CD4-positive, alpha-beta memory T cell (primary cell): ENCODE results near the gene LHX2. TPM values are rescaled to one million over a fixed set of nuclear protein-coding genes. Genes with fewer than 3 reads are reported as not detected.

Source experiments
- CTCF ChIA-PET: fragments of 350-600 bp; sonication (Branson Sonifier 250); formaldehyde crosslinking; loops from one replicate; lab custom pipeline; 2021; ENCODE audit warnings: inconsistent platforms; ENCODE audit not compliant: partially characterized antibody; lab: Charles Lee
- POLR2A ChIA-PET: fragments of 350-600 bp; sonication (Branson Sonifier 250); formaldehyde crosslinking; loops from one replicate; lab custom pipeline; 2021; ENCODE audit not compliant: partially characterized antibody; lab: Charles Lee
- DNase-seq, 5 donors: peaks; one replicate each; pipeline versions ENCODE4 v3.0.0 to v3.0.0-alpha.2; 2020 to 2022; ENCODE audit warnings: mixed read lengths in 1 of 5
- H3K27ac ChIP-seq: one replicate; pipeline ENCODE4 v1.7.0; 2013; ENCODE audit warnings: low read depth, low read length
- H3K27me3 ChIP-seq: 2 replicates; pipeline ENCODE4 v1.7.0; 2013; ENCODE audit warnings: mild to moderate bottlenecking, low read length, moderate library complexity; ENCODE audit not compliant: insufficient read depth
- H3K36me3 ChIP-seq: 2 replicates; pipeline ENCODE4 v1.7.0; 2013; ENCODE audit warnings: mild to moderate bottlenecking, low read length, moderate library complexity; ENCODE audit not compliant: insufficient read depth
- H3K4me1 ChIP-seq: 2 replicates; pipeline ENCODE4 v1.7.0; 2013; ENCODE audit warnings: mild to moderate bottlenecking, low read length, moderate library complexity; ENCODE audit not compliant: insufficient read depth
- H3K4me3 ChIP-seq, 2 donors: one replicate each; pipeline ENCODE4 v1.7.0; 2013; ENCODE audit warnings: low read length in 2 of 2, mild to moderate bottlenecking in 1 of 2
- H3K9me3 ChIP-seq, 2 donors: one replicate each; pipeline ENCODE4 v1.7.0; 2013; ENCODE audit warnings: low read length in 2 of 2, control low read depth in 1 of 2; ENCODE audit not compliant: control insufficient read depth in 1 of 2
- H3K27ac Mint-ChIP-seq, 7 donors: one replicate each; pipeline ENCODE4 v1.8.0; 2020 to 2021; ENCODE audit warnings: mixed read lengths in 7 of 7, mild to moderate bottlenecking in 6 of 7, inconsistent platforms in 3 of 7, moderate library complexity in 3 of 7
- H3K27me3 Mint-ChIP-seq, 2 donors: one replicate each; pipeline ENCODE4 v1.8.0; 2020 to 2021; ENCODE audit warnings: mixed read lengths in 2 of 2
- H3K36me3 Mint-ChIP-seq, 2 donors: one replicate each; pipeline ENCODE4 v1.8.0; 2020 to 2021; ENCODE audit warnings: mixed read lengths in 2 of 2, inconsistent platforms in 1 of 2, mild to moderate bottlenecking in 1 of 2
- H3K4me1 Mint-ChIP-seq, 4 donors: one replicate each; pipeline ENCODE4 v1.8.0; 2020 to 2021; ENCODE audit warnings: mixed read lengths in 4 of 4, mild to moderate bottlenecking in 1 of 4
- H3K4me3 Mint-ChIP-seq, 8 donors: one replicate each; pipeline ENCODE4 v1.8.0; 2020 to 2021; ENCODE audit warnings: mixed read lengths in 8 of 8, mild to moderate bottlenecking in 7 of 8, moderate library complexity in 6 of 8, inconsistent platforms in 3 of 8
- H3K9me3 Mint-ChIP-seq, 8 donors: one replicate each; pipeline ENCODE4 v1.8.0; 2020 to 2021; ENCODE audit warnings: mixed read lengths in 8 of 8, mild to moderate bottlenecking in 5 of 8, inconsistent platforms in 3 of 8, moderate library complexity in 1 of 8
- intact Hi-C: fragments of 100-400 bp; cut with micrococcal nuclease; formaldehyde crosslinking; loops from one replicate; pipeline ENCODE4 v1.15.1; 2023
- polyA plus RNA-seq, 2 donors: library from polyadenylated mRNA; unstranded; fragments of 300-500 nt; fragmentation: Illumina TruSeq; gene quantifications; one replicate each; pipeline ENCODE4 v1.2.3, GENCODE V29; 2021
- total RNA-seq, 2 experiments: library from RNA; stranded (reverse); gene quantifications; one replicate each; pipeline ENCODE4 v1.2.3, GENCODE V29; 2021

LHX2 gene
- total and polyA plus RNA-seq, 4 experiments from 2014 or later = not detected

DNA sequence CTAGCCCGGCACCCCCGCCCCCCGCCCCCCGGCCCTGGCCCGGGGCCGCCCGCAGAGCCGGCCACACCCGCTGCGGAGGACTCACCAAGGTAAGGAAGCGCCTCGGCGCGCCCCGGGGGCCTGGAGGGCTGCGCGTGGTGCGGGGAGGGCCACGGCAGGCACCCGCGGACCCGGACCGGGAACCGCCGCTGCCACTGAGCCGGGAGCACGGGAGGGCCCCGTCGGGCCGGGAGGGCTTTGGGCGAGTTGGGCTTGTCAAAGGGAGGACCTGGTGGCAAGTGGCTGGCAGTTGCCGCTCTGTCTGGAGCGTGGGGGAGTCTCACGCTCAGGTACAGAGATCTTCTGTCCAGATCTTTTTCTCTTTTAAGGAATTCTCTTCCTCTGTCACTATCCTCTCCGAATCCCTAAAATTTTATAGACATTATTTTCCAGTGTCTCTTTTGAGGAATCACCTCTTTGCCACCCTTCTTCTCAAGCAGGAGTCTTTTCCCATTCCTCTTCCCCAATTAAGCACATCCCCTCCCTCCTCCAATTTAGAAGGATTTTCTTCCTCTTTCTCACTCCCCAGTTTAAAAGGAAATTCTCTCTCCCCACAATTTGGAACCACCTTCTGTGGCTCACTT lies 11.3 kb upstream of the LHX2 start:
- POLR2A ChIA-PET = no interaction called here
- H3K9me3 Mint-ChIP-seq = peaks cover 0 to 3% (median 0%) of the 10 kb centered on the region in 8 donors
- peaks cover 78 to 79% of the 10 kb centered on the region in 2 donors for H3K27me3 Mint-ChIP-seq
- Histone ChIP-seq H3K27me3 (peaks cover 44% of the 10 kb centered on the region), H3K4me3 (no peak overlapping the region), H3K4me1 (peaks cover 32% of the 10 kb centered on the region), H3K36me3 (no peaks in the 10 kb centered on the region), H3K9me3 (no peaks in the 10 kb centered on the region), H3K27ac (no peak overlapping the region)
- intact Hi-C loops = no loop called here
- no peaks in the 10 kb centered on the region for H3K36me3 Mint-ChIP-seq
- CTCF ChIA-PET = no interaction called here
- no peak for DNase-seq
- H3K4me3 Mint-ChIP-seq = peak overlapping the region; percentile 57 to 82 (median 64)
- peaks cover 21 to 35% (median 26%) of the 10 kb centered on the region in 4 donors for H3K4me1 Mint-ChIP-seq
- no peak overlapping the region for H3K27ac Mint-ChIP-seq

- Histone ChIP-seq H3K27ac (no peak overlapping the region), H3K27me3 (peaks cover 47% of the 10 kb centered on the region), H3K4me3 (no peak overlapping the region), H3K4me1 (peaks cover 32% of the 10 kb centered on the region), H3K36me3 (no peaks in the 10 kb centered on the region), H3K9me3 (no peaks in the 10 kb centered on the region)
- CTCF ChIA-PET = no interaction called here
- Mint-ChIP-seq H3K27me3 (peaks cover 79% of the 10 kb centered on the region in 2 donors), H3K9me3 (peaks cover 0 to 3% (median 0%) of the 10 kb centered on the region in 8 donors), H3K4me1 (peaks cover 21 to 35% (median 26%) of the 10 kb centered on the region in 4 donors), H3K36me3 (no peaks in the 10 kb centered on the region), H3K27ac (peak overlapping the region in 1 of 7 donors; percentile 32), H3K4me3 (peak overlapping the region in 7 of 8 donors; percentile 27 to 82 (median 58))
- no peak for DNase-seq
- POLR2A ChIA-PET = no interaction called here
- intact Hi-C loops = no loop called here
These were observed 10.6 kb upstream of the LHX2 start for GRCh38 chr9:124000784-124001457.

- peak overlapping the region in 4 of 8 donors; percentile 3 to 55 (median 15) for H3K4me3 Mint-ChIP-seq
- CTCF ChIA-PET = no interaction called here
- H3K36me3 ChIP-seq = no peaks in the 10 kb centered on the region
- no peak overlapping the region for H3K27ac ChIP-seq
- no peaks in the 10 kb centered on the region for H3K9me3 ChIP-seq
- peaks cover 31% of the 10 kb centered on the region for H3K4me1 ChIP-seq
- peaks cover 21 to 35% (median 25%) of the 10 kb centered on the region in 4 donors for H3K4me1 Mint-ChIP-seq
- H3K27me3 ChIP-seq = peaks cover 48% of the 10 kb centered on the region
- POLR2A ChIA-PET = no interaction called here
- peak overlapping the region in 1 of 7 donors; percentile 32 for H3K27ac Mint-ChIP-seq
- peaks cover 0 to 3% (median 0%) of the 10 kb centered on the region in 8 donors for H3K9me3 Mint-ChIP-seq
- H3K27me3 Mint-ChIP-seq = peaks cover 80% of the 10 kb centered on the region in 2 donors
- no peak for DNase-seq
- intact Hi-C loops = no loop called here
- no peaks in the 10 kb centered on the region for H3K36me3 Mint-ChIP-seq
- no peak overlapping the region for H3K4me3 ChIP-seq
These were observed 10.1 kb upstream of the LHX2 start for GRCh38 chr9:124001458-124001799.

GRCh38 chr9:124001866-124002525 lies 9.6 kb upstream of the LHX2 start:
- Histone ChIP-seq H3K9me3 (no peaks in the 10 kb centered on the region), H3K4me1 (peaks cover 26% of the 10 kb centered on the region), H3K27ac (no peak overlapping the region), H3K4me3 (no peak overlapping the region), H3K27me3 (peaks cover 49% of the 10 kb centered on the region), H3K36me3 (no peaks in the 10 kb centered on the region)
- H3K4me1 Mint-ChIP-seq = peaks cover 21 to 35% (median 25%) of the 10 kb centered on the region in 4 donors
- peak overlapping the region in 1 of 8 donors; percentile 36 for H3K4me3 Mint-ChIP-seq
- intact Hi-C loops = no loop called here
- ChIA-PET CTCF (no interaction called here), POLR2A (no interaction called here)
- no peaks in the 10 kb centered on the region for H3K36me3 Mint-ChIP-seq
- peaks cover 0 to 3% (median 0%) of the 10 kb centered on the region in 8 donors for H3K9me3 Mint-ChIP-seq
- H3K27ac Mint-ChIP-seq = no peak overlapping the region
- H3K27me3 Mint-ChIP-seq = peaks cover 81 to 85% of the 10 kb centered on the region in 2 donors
- DNase-seq = no peak

DNA sequence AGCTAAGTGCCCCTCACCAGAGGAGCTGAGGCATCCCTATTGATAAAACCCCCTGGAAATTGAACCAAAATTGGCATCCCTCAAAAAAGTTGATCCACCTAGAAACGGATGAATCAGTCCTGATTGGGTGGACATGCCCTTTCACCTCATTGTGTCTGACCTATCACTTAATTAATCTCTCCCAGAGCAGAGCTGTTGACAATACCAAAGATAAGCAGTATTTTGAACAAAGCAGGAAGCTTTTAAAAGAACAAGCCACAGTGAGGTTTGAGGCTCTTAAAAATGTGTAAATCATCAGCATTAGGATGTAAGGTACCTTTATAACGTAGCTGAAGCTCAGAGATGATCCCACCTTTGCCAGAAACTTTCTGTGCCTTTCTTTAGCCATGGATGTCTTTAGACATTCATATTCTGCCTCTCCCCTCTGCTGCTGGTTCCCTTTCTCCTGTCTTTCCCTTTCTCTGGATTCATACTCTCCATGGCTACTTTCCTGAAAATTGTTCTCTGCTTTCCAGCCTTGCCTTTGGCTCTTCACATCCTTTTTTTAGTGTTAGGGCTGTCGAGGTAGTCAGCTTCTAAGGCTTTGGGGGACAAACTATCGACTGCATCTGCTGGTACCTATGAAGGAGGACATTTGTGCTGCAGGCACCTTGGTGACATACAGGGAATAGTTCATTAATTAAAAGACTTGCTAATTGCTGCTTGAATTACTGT lies 7.8 kb upstream of the LHX2 start:
- Mint-ChIP-seq H3K27ac (no peak overlapping the region), H3K27me3 (peaks cover 78% of the 10 kb centered on the region in 2 donors)
- CTCF ChIA-PET = interaction anchor here (1.7 kb wide), 1 partner anchor 37 kb away, joined by 3 read pairs; no protein-coding TSS in a partner anchor

DNA sequence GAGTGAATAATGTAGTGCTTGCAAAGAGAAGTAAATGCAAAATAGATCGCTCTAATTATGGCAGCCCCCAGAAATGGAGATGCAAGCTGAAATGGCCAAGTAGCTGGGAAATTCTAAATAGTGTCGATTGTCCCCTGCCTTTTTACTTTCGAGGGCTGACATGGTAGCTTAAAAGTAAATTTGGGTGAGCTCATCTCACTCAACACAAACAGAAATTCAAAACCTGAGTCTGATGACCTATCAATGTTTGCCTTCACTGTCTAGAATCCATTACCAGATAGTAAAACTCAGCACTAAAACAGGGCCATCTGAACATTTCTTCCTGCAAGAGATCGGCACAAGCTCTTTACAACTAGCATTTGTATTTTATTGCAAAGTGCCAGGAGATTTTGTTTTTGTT lies 7.0 kb upstream of the LHX2 start:
- H3K9me3 Mint-ChIP-seq = peaks cover 0 to 4% (median 0%) of the 10 kb centered on the region in 8 donors

More for the DNA sequence above, 7.8 kb upstream of the LHX2 start:
- Histone ChIP-seq H3K4me3 (no peak overlapping the region), H3K4me1 (peaks cover 19% of the 10 kb centered on the region), H3K27ac (no peak overlapping the region), H3K9me3 (no peaks in the 10 kb centered on the region), H3K27me3 (peaks cover 44% of the 10 kb centered on the region), H3K36me3 (no peaks in the 10 kb centered on the region)
- no peak for DNase-seq
- Mint-ChIP-seq H3K4me3 (no peak overlapping the region), H3K36me3 (no peaks in the 10 kb centered on the region), H3K4me1 (peaks cover 12 to 32% (median 16%) of the 10 kb centered on the region in 4 donors), H3K9me3 (peaks cover 0 to 4% (median 0%) of the 10 kb centered on the region in 8 donors)
- intact Hi-C loops = no loop called here
- POLR2A ChIA-PET = no interaction called here

More for the DNA sequence above, 7.0 kb upstream of the LHX2 start:
- H3K36me3 Mint-ChIP-seq = no peaks in the 10 kb centered on the region
- H3K4me1 Mint-ChIP-seq = peaks cover 12 to 35% (median 19%) of the 10 kb centered on the region in 4 donors
- Histone ChIP-seq H3K36me3 (no peaks in the 10 kb centered on the region), H3K27ac (no peak overlapping the region), H3K27me3 (peaks cover 47% of the 10 kb centered on the region), H3K9me3 (no peaks in the 10 kb centered on the region), H3K4me1 (peaks cover 23% of the 10 kb centered on the region), H3K4me3 (no peak overlapping the region)
- ChIA-PET CTCF (interaction anchor here (1.7 kb wide), 1 partner anchor 36 kb away, joined by 3 read pairs; no protein-coding TSS in a partner anchor), POLR2A (no interaction called here)
- no peak overlapping the region for H3K4me3 Mint-ChIP-seq
- no peak overlapping the region for H3K27ac Mint-ChIP-seq
- intact Hi-C loops = no loop called here
- no peak for DNase-seq
- peaks cover 80% of the 10 kb centered on the region in 2 donors for H3K27me3 Mint-ChIP-seq
